IPS-11a (cell line): ENCODE results near the gene GRHL3.

Experiments used
- H3K4me3 ChIP-seq: one replicate; pipeline ENCODE4 v1.5.1; 2013; ENCODE audit warnings: low read depth, low read length, control low read depth

GRHL3 gene

DNA sequence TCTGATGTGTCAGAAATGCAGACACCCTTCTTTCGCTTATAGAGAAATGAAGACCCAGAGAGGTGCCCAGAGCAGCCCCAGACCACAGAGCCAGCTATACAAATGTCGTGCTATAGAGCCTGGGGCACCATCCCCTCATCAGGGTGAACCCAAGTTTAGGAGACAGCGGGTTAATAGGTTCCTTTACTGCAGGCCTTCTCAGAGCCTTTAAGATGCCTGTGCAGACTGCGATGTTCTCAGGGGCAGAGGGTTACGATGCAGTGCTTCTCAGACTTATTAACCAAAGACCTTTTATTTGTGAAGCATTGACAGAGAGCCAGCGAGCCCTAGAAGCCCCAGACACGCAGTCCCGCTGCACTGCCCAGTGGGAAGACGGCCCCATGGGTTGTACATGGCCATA, 47.5 kb downstream of the GRHL3 start:
- H3K4me3 ChIP-seq: no peak overlapping the region

DNA sequence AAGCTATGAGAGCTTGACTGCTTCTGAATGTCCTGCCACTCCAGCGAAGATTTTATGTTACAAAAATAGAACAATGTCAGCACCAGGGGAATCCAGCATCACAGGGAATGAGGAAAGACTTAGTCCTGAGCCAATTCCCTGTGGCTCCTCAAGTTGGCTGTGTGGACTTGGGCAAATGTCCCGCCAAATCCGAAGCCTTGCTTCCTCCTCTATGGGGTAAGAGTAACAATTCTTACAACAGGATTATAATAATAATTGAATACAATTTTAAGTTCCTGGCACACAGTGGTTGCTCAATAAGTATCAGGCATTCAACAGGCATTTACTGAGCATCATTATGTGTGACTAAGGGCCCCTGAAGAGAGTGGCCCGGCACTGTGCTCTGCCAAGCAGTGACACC, 50.0 kb downstream of the GRHL3 start:
- no peak overlapping the region for H3K4me3 ChIP-seq

DNA sequence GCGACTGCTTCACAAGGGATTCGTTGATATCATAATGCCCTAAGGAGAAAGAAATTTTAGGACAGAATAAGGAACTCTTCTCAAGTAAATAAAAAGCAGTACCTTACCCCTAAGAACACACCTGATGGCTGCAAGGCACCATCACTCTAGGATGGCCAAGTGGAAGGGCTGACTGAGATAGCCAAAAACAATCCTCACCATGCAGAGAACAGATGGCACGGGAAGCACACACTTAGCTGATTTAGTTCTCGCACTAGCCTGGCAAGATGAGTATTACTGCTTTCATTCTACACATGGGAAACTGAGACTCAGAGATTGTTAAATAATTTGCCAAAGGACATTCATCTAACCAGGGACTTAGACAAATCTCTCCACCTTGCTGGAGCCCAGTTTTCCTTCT, 50.6 kb downstream of the GRHL3 start:
- H3K4me3 ChIP-seq: no peak overlapping the region

DNA sequence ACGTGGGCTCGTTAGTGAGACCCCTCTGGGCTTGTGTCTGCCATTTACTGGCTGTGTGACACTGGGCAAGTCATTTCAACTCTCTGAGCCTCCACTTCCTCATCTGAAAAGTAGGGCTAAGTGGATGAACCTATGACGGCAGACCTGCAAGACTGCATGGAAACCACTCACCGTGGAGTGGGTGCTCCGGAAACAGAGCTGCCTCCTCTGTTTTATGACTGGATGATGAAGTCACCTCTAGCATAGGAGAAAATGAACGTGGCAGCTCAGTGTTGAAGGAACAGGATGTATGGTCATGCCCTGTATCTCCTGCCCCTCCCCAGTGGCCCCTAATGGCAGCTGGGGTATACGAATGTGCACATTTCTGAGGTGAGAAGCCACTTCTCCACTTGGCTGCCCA, 53.9 kb downstream of the GRHL3 start:
- H3K4me3 ChIP-seq: no peak overlapping the region

DNA sequence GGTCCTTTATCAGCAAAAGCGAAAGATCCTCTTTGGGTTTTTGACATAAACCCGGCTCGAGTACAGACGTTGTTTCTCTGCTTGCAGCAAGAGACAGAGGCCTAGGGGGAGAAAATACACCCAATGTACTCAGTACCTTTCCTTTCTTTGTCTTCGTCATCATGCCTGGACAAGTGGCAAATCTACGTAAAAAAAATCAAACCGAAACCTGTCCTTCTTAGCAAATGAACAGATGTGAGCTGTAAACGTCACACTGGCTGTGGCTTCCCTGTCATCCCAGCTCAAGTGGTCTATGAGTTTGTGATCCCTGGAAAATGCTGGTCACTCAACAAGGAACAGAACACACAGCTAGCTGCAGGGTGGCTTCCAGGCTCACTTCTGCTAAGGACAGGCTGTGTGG, 54.6 kb downstream of the GRHL3 start:
- no peak overlapping the region for H3K4me3 ChIP-seq

DNA sequence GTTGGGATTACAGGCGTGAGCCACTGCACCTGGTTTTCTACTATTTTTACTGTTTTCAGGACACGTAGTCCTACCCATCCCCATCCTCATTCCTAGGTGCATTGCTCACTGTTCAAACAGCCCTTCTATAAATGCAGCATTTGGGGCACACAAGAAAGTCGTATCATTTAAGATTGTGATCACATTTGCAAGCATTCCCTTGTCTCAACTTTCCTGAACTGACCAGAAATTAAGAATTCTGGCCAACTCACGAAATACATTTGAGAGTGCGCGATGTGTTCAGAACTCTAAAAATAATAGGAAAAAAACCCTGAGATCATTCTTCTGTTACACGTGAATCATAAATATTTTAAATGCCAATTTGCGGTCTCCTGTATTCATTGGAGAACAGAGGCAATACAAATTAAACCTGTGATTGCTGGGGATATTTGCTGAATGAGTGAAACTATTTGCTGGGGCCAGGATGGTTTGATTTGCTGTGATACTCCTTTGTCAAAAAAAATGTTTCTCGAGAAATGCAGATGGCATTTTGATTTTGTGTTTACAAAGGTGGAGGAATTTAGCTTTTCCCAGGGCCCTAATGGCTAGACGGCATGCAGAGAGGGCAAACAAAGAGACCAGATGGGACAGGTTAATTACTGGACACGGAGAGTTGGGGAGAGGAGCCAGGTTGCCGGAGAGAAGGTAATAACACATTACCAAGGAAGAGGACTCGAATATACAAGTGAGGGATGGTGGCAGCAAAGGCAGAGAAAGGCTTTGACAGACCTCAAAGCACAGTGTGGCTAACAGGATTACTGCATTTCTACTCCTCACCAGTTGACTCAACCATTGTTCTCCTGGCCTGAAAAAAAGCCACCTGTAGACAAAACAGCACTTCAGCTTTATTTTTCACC, 56.0 kb downstream of the GRHL3 start:
- no peak overlapping the region for H3K4me3 ChIP-seq

DNA sequence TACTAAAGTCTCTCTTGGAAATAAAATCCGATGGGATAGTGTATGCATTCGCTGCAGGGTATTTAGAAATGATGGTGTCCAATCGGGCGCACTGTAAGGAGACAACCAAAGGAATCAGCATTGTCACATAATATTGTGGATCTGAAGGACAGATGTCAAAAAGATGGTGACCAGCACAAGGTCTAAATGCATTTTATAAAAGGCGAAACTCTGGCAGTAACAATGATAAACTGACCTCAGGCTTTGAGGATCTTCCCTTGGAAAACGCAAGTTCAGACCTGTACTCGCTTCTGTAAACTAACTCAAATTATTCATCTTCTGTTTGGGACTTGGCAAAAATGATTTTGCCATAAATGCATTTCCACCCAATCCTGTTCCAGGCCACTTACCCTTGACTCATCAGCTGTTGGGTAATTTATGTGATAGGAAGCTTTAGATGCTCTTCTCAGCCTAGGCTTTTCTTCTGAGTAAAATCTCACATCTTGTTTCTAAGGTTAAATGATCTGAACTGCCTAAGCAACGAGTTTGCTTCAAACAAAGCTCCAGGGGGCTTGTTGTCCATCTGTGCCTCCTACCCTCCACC, 60.7 kb downstream of the GRHL3 start:
- H3K4me3 ChIP-seq: no peak overlapping the region

DNA sequence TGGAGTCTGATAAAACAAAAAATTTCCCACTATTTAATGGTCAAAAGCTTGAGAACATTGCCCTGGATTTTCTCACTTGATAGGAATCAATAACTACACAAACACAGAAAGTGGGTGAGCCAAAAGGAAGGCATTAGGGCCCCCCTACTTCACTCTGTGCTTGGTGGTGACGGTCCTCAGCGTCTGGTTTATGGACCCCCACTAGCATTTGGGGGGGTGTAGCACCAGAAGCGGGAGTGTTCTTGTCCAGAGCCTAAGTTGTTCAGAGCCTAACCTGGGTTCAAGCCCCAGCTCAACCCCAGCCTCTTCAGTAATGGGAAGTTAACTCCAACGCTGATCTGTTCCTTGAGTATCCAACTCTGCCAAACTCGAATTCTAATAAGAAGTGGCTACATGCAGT, 61.4 kb downstream of the GRHL3 start:
- H3K4me3 ChIP-seq: no peak overlapping the region

DNA sequence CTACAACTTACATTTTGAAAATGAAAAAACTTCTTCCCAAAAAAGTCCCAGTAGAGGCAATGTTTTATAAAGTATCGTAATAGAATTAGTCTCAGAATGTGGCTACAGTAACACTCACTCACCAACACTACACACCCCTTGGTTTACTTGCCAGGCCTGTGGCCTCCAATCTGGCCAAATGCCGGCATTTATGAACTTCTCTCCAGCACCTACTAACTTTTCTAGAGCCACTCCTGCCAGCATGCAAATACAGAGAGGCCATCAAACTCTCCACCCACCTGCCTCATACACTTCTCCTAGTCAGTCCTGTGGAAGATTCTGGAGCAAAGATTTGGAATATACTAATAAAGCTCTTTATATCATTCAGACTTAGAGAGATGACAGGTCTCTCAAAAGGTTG, 62.1 kb downstream of the GRHL3 start:
- no peak overlapping the region for H3K4me3 ChIP-seq

DNA sequence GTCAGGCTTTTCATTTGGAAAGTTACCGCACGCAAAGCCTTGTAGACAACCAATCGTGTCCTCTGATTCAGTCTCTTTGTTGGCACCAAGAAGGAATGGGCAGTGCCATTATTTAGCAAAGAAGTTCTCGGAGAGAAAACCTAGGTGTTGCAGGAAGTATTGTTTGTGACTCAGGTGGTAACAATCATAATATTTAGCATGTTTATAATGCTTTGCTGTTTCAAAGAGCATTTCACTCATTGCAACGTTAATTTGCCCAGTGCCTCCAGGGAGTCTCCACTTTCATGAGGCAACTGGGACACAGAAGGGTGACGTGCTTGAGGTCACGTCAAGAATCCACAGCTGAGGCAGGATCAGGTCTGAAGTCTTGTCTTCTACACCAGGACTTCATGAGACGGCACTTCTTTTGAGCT, 63.0 kb downstream of the GRHL3 start:
- no peak overlapping the region for H3K4me3 ChIP-seq

DNA sequence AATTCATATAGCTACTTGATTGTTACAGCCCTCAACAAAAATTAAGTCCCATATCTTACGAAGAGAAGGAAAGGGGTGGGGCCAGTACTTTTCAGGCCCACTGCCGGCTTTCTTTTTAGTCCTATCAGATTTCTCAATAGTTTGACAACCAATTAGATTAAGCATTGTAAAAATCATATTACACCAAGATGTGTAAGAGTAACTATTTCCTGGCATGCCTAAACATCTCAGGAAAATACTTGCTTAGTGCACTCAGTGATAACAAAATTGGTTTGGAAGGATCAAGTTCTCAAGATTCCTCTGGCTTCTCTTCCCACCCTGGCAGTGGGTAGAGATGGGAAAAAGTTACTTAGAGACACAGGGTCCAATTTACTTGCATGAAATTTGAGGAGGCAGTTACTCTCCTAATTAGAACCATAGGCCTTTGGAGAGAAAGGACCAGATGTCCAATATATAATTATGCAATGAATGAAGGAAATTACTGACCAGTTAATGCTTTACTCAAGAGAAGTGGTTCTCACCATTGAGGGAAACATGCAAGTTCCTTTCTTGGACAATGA, 64.3 kb downstream of the GRHL3 start:
- no peak overlapping the region for H3K4me3 ChIP-seq

DNA sequence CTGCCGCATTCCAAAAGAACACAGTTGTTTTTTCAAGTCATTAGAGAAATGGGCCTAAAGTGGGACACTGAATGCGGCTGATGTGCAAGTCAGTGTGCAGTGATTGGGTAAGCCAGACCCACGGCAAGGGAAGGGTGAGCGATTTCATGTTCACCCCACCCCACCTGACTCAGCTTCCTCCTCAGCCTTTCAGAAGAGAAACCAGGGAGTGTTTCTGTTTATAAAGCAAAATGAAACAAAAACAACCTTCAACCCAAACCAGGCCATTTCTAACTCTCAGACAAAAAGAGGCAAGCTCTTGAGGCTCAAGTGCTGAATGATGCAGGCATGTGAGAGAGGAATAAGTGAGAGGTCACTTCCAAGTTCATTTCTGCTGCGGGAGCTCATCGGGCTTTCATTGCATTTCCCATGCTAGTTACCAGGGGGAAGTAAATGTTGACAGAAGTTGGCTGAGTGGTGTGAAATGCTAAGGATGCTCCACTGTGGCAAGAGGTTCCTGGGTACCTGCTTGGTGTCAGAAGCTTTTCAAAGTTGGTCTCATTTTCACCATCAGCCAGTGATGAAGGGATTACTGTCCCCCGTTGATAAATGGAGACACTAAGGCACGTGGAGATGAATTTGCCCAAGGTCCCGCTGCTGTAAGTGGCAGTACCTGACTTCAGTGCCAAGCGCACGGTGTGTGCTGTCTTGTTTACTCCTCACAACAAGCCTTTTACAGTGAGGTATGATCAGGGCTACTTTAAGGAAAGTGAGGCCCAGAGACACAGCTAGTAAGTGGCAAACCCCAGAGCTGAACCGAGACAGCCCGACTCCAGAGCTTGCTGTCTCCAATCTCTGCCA, 65.3 kb downstream of the GRHL3 start:
- H3K4me3 ChIP-seq: no peak overlapping the region

DNA sequence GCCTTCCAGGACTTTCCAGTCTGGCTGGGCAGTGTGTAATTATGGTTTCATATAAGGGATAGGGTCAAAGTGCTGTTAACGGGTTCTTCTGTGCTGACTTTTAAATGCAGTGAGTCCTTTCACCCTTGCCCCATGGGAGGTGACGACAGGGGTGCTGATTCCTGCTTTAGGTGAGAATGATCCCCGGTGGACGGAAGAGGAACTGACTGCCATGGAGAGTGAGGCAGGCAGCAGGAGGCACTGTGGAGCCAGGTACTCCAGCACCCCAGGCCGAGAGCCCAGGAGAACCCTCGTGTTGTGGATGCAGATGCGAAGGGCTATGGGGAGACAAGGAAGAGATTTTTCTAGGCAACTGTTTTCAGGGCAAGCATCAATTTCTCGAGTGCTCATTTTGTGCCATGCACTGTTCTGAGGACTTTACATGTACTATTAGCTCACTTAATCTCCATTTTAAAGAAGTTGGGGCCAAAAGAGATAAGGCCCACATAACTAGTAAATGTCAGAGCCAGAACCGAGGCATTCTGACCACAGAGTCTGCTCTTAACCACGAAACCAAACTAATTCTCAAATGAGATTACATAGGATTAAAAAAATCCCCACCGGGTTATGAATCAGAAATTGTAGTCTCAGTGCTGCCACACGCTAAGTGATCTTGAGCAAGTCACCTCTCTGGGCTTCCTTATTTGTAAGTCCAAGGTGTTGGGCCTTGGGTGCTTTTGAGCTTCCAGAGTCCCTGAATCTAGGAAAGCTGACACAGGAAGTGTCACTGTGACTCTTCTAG, 66.2 kb downstream of the GRHL3 start:
- H3K4me3 ChIP-seq: no peak overlapping the region

DNA sequence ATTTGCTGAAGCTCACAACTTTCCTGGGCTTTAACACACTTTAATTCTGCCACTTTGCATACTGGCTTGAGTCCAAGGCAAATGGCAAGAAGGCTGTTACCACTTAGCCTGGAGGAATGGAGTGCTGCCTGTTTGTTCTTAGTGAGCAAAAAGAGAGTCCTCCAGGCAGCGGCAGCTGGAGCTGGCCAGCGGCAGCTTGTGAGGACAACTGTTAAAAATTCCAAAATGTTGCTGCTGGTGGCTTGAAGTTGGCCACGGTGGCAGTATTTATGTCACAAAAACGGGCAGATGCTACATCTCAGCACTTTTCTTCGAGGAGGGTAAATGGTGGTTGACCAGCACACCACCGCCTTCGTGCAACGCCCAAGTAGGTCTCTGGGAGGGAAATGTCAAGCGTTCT, 67.1 kb downstream of the GRHL3 start:
- H3K4me3 ChIP-seq: no peak overlapping the region

DNA sequence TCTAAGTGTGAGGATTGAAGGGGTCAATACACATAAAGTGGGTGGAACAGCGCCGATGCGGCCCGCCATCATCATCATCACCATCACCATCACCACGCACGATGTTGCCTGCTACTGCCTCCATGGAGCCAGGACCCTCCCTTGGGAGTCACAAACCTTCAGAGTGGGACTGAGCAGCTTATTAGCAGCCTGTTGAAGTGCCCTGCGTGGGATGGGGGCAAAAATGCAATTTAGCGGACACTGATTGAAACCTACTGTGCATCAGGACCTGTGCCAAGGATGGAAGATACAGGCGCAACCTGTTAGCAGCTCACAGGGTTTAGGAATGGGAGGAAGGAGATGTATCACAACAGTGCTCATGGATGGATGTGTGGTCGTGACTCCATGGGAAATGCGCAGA, 67.8 kb downstream of the GRHL3 start:
- no peak overlapping the region for H3K4me3 ChIP-seq

DNA sequence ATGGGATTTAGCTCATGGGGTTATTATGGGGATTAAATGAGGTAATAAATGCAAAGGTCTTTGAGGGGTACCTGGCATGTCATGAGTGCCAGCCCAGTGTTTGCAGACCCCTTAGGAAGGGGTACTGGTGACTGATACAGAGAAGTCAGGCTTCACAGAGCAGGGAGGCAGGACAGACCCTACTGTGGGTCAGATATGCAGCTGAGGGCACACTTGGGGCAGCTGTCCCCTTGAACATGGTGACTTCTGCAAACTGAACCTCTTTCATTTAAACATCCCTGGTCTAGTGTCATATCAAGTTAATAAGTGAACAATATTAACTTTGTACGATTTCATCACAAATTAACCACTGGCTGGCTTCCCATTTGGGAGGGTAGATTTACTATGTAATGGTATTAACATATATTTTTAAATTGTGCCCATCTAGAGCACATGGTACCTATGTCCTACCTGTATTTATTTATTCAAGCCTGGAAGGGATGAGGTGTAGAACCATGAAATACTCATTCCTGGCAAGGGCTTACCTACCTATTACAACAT, 68.5 kb downstream of the GRHL3 start:
- H3K4me3 ChIP-seq: no peak overlapping the region

DNA sequence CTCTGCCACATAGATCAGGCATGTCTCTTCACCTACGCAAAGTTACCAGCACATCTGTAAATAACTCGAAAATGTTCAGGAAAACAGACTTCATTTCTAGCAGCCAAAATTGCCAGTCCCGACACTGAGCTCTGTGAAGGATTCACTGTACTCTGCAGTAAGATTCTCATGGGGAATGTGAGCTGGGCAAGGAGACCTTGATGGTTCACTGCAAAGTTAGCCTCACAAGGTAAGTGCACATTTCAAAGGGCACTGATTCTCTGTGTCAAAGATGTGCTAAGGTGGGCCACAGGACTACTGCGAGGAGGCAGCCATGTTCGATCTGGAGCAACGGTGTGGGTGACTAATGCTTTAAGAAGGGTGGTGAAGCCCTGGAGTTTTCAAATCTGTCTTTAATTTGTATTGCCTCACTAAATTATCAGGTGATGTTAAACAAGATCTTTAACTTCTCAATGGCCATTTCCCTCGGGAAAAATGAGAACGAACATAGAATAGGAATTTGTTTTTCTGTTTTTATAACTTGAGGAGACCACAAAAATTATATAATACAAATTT, 69.3 kb downstream of the GRHL3 start:
- H3K4me3 ChIP-seq: no peak overlapping the region

DNA sequence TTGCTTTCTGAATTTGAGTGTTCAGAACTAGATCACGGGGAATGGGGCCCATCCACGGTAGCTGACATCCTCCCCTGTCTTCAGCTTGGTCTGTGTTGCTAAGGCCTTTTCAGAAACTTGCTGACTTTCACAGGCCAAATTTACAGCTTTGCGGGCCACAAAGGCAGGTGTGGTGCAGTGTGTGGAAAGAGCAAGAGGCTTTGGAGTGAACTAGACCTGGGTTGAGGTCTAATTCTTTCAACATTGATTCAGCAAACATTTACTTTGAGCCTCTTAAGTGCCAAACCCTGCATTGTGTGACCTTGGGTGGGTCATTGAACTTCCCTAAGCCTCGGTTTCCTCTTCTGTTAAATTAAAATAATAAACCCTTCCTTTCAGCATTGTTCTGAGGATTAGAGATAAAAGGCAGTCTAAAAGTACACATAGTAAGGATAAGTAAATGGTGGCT, 70.1 kb downstream of the GRHL3 start:
- H3K4me3 ChIP-seq: no peak overlapping the region

DNA sequence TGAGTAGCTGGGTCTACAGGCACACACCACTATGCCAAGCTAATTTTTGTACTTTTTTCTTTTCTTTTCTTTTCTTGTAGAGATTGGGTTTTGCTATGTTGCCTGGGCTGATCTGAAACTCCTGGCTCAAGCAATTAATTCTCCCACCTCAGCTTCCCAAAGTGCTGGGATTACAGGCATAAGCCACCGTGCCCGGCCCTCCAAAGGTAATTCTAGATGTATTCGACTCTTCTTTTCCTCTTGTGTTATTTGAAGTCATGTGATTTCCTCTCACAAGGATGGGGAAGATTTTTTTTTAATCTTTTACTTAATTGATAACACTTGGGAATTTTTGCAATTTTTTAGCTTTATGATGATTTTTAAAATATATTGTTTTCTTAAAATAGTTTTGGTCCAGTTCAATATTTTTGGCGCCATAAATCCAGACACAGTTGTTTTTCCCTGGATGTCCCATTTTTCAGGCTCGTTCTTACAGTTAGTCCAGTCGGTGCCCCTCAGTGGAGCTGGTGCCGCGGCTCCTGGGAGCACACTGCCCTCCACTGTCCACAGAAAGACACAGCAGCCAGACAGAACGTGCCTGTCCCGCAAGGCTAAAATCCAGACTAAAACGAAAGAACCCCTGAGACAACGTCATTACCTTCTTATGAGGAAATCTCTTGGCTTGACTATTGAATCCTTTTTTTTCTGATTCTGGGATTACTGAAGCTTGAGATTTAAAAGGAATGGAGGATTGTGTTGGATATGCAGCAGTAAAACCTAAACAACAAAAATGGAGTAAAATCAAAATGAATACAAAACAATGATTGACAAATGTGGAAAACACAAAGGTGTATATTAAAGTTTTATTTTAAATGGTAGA, 72.0 kb downstream of the GRHL3 start:
- H3K4me3 ChIP-seq: no peak overlapping the region
